GM19438 (cell line): ENCODE measurements around the gene CADM2.
"Not testable (repeated sequence)": the region's sequence is repeated elsewhere in the genome, so short reads cannot be mapped to it uniquely, and the experiment has no call there.

Experiments
- ATAC-seq: cut with Tn5 transposase; IDR thresholded peaks from one replicate; pipeline ENCODE4 v1.9.1; 2021; ENCODE audit warnings: low read depth; ENCODE audit not compliant: unreplicated experiment

CADM2 gene

DNA sequence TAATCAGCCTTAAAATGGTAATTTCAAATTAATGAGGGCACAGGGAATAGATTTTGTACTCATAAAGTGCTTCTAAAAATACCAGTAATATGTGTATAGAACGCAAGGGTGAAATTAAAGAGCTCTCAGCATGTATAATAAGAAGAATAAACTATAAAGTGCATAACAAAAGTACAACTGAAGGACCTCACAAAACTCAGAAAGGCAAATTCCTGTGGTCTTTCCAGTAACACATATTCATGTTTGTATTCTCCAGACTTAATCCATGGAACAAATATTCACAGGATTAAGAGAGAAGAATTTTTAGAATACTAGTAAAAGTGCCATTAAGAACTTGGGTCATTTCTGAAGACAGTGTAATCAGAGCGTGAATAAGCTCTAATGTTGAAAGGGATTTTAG lies 646.3 kb downstream of the CADM2 start:
- ATAC-seq = no peak

- ATAC-seq = no peak
Observed at GRCh38 chr3:85626662-85627061, 667.9 kb downstream of the CADM2 start.

DNA sequence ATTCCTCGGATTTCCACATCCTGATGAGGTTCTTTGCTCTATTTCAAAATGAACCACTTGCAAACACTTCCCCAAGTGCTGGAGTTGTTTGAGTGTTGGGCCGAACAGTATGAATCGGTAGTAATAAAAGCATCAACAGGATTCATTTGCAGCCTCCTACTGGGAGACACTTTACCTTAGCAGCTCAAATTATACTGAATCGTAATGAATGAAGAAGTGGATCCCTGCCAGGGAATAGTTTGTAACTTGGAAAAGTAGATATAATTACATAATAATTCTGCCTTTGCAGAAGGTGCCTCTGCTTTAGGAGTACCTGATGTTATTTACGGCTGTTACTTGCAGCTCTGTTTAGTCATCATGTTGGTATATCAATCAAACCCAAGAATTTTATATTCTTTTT lies 669.1 kb downstream of the CADM2 start:
- ATAC-seq = no peak

DNA sequence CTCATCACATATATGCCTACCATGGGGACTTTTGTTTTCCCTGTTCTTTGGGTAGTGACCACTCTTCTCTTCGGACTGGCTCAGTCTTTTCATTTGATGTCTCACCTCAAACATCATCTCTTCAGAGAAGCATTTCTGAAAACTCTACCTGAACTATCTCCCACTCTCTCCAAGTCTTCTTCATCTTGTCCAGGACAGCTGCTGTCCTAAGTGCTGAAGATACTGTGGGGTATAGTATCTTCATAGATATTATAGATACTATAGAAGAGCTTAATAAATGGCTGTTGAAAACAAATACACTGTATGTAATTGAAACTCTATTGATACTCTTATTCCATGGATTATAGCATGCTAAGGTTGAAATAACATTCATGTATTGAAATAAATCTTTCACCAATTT lies 672.3 kb downstream of the CADM2 start:
- no peak for ATAC-seq

GRCh38 chr3:85632921-85633320 lies 674.1 kb downstream of the CADM2 start:
- no peak for ATAC-seq

GRCh38 chr3:85652360-85652759 lies 693.6 kb downstream of the CADM2 start:
- no peak for ATAC-seq

DNA sequence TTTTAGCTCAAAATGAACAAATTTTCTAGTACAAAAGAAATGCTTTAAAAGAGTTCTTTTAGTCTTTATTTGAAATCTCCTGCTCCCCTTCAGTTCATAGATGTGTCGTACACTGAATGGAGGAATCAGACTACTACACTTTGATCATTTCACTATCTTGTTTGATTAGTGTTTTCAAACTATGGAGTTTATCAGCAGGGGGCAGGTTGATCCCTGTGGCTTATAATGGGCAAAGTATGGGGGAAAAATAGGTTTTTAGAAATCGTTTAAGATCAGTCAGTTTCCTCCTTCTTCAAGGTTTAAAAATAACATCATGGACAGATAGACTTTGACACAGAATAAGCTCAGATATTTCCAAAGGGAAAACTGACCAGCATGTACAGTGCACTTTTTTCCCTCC lies 701.7 kb downstream of the CADM2 start:
- no peak for ATAC-seq

GRCh38 chr3:85662462-85662861 lies 703.7 kb downstream of the CADM2 start:
- no peak for ATAC-seq

- ATAC-seq = no peak
Observed at GRCh38 chr3:85667744-85668143, 709.0 kb downstream of the CADM2 start.

GRCh38 chr3:85670634-85671205 lies 711.9 kb downstream of the CADM2 start:
- no peak for ATAC-seq

GRCh38 chr3:85672761-85673160 lies 714.0 kb downstream of the CADM2 start:
- no peak for ATAC-seq

- ATAC-seq = no peak
Observed at GRCh38 chr3:85678713-85679112, 719.9 kb downstream of the CADM2 start.

- no peak for ATAC-seq
Observed at GRCh38 chr3:85681906-85682305, 723.1 kb downstream of the CADM2 start.

DNA sequence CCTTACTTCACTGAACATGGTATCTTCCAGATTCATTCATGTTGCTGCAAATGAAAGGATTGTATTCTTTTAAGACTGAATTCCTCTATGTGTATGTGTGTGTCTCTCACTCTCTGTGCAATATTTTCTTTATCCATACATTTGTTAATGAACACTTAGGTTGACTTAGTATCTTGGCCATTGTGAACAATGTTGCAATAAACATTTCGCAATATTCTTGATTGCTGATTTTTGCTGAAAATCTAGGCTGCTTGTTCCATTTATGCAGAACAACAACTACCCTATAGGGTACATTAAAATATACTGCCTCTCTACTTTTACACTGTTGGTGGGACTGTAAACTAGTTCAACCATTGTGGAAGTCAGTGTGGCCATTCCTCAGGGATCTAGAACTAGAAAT lies 732.4 kb downstream of the CADM2 start:
- ATAC-seq = no peak

GRCh38 chr3:85697156-85697555 lies 738.4 kb downstream of the CADM2 start:
- ATAC-seq = no peak

GRCh38 chr3:85706130-85706529 lies 747.3 kb downstream of the CADM2 start:
- ATAC-seq = no peak

- ATAC-seq = not testable (repeated sequence)
Observed at GRCh38 chr3:85708325-85708724, 749.5 kb downstream of the CADM2 start.

DNA sequence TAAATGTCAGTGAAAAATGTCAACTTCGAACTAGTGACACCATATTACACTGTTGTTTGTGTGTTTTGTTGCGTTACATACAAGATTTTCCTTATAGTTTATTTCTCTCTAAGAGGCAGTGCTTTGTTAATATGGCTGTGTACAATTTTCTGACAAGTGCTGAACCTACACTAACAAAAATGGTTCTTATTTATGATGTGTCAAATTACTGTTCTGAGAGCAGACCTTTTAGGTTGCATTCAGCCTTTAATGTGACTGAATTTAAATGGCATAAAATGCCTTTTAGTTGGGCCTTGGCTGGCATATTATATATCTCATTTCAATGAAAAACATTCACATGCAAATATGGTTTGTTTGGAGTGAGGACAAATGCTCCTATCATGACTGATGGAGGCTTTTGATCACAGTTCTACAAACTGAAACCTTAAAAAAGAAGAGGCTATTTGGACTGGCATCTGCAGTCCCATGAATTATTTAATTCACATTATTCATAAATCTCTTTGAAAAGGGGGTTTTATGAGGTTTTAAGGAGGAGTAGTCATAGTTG lies 750.6 kb downstream of the CADM2 start:
- no peak for ATAC-seq

DNA sequence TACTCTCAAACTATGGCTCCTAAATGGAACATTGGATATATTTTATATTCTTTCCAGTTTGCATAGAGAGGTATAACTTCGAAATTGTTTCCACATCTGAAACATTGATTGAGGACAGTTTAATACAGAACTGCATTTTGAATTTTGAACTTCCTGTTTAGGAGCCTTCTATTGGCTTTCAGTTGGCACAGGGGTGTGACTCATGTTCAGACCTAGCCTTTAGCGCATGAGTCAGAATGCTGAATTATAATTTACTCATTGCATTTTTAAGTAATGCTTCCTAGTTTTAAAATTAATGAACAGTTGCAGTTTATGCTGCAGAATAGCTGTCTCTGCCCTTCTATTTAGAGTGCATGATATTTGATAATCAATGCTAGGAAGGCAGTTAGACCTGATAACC lies 751.7 kb downstream of the CADM2 start:
- no peak for ATAC-seq

- ATAC-seq = no peak
Observed at GRCh38 chr3:85721409-85722145, 762.8 kb downstream of the CADM2 start.

- ATAC-seq = no peak
Observed at GRCh38 chr3:85725809-85726208, 767.0 kb downstream of the CADM2 start.

- ATAC-seq = no peak
Observed at GRCh38 chr3:85726241-85726640, 767.5 kb downstream of the CADM2 start.
